ENCODE results near the gene JPH3.

Gene JPH3

DNA sequence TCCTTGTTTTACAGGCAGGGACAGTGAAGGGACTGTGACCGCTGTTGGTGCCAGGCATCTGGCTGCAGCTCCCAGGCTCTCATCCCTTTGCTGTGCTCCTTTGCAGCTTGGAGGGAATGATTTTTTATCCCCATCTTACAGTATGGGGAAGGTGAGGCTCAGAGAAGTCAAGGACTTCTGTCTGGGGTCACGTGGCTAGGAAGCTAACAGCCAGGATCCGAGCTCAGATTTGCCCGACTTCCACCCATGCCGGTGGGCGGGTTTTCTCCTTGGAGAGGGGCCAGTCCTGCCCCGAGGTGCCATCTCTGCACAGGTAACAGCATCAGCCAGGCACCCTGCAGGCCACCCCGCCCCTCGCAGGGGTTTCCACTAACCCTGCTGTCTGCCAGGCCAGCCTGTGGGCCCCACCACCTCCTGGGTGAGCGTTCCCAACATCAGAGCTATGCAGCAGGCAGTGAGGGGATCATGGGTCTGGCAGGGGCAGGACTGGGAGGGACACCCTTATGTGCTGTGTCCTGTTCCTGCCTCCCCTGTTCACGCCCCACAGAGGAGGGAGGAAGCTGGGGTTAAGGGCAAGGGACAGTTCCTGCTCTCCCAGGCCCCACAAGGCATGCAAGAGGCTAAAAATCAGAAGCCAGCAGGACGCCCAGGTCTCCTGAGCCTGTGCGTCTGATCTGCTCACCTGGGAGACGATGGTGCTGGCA, 25.4 kb downstream of the JPH3 start:
- DNase-seq, result no peak

DNA sequence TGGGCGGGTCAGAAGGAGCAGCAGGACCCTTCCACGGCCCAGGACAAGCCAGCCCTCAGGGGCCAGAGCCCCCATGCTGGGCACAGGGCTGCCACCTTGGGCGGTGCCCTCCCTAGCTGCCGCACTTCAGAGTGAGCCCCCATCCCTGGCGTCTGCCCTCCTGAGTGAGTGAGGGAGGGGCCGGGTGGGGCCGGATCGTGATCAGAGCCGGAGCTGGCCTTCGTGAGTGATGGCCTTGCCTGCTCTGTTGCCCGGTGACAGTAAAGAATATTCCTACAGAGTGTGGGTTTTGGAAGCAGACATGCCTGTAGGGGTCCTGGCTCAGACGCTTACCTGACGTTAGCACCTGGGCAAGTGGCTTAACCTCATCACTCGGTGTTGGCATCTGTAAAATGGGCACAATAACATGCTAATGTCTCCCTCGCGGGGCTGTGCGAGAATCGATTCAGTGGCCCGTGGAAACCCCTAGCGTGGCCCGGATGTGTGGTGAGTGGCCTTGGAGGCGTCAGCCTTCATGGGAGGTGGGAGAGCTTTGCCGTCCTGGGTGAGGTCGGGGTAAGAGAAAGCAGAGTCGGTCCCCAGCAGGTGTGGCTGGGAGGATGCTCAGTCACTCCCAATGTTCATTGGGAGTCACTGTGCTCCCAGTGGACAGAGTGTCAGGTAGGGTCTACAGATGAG, 26.1 kb downstream of the JPH3 start:
- no peak for DNase-seq

DNA sequence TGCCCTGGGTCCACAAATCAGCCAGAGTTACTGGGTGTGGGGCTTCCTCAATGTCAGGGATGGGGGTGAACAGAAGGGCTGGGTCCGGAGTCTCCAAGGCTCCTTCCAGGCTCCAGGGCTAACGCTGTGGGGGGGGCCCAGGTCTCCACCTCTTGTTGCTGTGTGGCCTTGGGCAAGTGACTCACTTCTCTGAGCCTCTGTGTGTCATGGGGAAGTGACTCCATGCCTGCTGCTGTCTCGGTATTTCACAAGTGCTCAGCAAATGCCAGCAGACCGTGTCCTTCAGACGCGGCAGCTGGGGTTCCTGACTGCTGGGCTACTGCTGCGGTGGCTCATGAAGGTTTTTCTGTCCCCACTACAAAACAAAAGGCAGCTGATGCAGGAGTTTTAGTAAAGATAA, 26.6 kb downstream of the JPH3 start:
- peak; percentile 8 for DNase-seq

DNA sequence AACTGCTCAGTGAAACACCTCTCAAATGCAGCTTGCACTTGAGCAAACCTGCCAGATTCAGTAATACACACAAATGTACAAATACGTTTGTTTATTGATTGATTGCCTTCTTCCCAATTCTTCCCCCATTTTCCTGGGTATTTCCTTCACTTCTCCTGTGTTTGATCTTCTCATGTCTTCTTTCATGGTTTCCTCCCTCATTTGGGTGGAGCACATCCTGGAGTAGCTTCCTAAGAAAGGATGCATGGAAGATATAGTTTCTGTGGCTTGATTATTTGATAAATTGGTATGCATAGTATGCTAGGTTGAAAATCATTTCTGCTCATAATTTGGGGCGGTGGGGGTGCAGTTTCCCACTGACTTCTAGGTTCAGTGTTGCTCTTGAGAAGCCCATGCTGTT, 28.8 kb downstream of the JPH3 start:
- DNase-seq, result no peak

DNA sequence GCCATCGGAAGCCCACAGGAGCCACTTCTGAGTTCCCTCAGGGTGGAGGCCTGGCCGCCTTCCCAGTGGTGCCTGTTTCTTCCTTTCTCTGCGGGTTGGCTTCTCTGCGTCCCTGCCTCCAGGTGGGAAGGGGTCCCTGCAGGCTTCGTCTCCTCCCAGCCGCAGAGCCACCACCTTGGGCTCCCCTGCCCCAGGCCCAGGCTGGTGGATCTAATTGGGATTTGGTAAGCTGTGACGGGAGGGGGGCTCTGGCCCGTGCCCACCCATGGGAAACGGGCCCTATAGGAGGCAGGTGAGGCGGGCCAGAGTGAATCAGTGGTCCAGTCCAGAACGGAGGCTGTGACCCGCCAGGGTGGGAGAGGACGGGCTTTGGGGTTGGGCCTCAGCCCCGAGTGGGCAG, 32.1 kb downstream of the JPH3 start:
- DNase-seq, result no peak

DNA sequence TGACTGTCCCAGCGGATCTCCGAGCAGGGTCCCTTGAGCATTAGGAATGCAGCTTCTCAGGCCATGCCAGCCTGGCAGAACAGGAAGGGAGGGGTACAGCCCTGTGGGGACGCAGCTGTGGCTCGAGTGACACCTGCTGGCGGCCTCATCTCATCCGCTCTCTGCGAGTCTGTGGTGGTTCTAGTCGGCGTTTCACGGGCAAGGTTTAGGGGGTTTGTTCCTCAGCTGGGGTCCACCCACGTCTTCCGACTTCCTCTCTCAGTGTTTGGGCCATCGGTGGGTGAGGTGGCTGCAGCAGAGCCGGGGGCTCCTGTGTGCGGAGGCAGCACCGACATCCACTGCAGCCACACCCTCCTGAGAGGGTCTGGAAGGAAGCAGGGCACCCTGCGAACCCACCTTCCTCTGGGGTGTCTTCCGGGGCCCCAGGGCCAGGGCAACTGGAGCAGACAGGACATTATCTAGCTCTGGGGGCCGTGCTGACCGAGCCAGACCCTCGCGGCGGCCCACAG, 33.3 kb downstream of the JPH3 start:
- DNase-seq, result peak; percentile 13

DNA sequence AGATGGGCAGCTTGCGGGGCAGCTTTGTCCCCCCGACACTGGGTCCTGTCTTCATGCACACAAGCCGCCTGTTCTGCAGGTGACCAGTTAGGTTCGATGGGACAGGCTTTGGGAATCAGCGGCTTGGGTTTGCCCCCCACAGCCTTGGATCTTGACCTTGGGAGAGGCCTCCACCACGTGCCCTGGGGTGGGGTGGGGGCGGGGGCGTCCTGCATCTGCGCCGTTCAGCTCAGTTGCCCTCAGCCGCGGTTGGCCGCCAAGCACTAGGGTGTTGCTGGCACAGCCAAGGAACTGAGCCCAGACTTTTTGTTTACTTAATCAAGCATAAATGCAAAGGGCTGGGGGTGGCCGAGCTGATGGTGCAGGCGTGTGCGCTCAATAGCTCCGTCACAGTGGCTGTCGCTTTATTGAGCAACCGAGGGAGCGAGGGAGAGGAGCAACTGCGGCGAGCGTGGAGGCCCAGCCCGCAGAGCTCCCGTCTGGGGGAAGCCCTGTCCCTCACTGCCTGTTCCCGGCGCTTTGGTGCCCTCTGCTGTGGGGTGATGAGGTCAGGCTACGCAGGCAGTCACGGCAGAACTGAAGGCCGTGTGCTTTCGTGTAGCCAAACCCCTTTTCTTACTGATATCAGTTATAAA, 33.9 kb downstream of the JPH3 start:
- DNase-seq, result peak; percentile 73

DNA sequence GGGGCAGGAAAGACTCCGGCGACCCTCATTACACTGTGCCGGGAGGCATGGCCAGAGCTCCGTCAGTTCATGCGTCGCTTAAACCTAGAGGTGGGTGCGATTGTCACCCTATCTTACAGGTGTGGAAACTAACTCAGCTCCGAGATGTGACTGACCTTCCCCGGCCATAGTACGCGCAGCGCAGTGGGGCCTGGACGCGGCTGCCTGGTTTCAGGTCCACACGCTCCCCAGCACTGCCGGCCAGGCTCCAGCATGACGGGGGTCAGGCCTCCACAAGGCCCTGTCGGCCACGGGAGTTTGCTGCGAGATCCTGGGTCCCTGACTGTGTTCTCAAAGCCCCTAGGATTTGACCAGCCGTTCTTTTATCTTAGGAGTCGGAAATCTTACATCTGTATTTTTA, 34.4 kb downstream of the JPH3 start:
- no peak for DNase-seq

DNA sequence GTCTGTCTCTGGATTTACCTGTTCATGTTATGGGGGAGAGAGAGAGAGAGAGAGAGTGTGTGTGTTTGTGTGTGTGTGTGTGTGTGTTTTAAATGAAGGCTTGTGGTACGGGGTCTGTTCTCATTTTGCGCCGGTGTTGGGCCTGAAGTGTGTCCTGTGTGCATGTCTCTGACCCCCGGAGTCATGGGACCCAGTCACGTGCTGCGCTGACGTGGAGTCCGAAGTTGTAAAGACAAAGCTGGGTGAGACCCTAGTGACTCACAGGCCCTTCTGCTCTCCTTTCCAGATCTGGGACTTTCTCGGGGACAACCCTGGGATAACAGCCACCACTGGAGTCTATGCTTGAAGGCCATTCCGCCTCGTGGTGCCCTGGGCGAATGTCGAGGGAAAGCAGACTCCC, 35.0 kb downstream of the JPH3 start:
- DNase-seq, result no peak

DNA sequence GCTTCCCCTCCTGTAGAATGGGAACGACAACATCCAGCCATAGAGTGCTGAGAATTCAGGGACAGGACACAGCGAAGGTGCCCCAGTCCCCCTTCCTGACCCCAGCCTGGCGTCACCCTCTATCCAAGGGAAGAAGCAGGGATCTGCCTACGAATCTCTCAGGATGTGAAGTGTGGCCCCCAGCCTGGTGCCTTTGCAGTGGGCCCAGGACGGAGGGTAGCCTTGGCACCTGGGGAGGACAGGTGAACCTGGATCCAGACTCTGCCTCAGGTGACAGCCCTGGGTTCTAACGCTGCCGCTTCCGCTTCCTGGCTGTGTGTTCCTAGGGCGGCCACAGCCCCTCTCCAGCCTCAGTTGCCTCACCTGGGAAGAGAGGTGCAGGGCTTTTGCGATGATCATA, 36.4 kb downstream of the JPH3 start:
- no peak for DNase-seq

DNA sequence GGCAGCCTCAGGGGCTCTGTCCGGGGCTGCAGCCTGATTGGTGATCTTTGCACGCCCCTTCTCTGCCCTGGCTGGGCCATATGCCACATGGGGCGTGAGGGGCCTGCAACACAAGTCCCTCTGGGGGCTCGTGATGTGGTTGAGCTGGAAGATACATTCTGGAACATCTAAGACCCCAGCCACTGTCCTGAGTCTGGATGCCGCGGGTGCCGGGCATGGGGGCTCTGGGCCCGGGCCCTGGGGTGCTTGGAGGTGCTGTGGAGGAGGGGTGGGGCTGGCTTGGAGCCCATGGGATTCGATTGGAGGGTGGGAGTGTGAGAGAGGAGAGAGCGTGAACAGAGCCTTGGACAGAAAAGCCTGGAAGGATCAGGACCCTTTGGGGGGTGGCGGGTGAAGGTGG, 39.4 kb downstream of the JPH3 start:
- DNase-seq, result no peak

DNA sequence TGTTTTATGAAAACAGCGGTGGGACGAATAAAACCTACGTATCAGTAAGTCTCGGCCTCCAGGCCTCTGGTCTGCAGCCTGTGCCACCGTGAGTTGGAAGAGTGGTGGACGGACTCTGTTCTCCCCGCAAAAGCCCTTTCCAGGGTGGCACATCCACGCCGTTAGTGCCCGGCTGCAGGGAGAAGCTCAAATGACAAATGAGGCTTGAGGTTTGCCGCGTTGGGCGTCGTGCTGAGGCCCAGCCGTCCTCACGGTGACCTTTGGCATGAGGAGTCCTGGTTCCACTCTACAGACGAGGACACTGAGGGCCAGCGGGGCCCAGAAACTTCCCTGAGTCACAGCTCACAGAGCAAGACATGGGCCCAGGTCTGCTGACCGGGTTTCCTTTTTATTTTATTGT, 40.2 kb downstream of the JPH3 start:
- no peak for DNase-seq

DNA sequence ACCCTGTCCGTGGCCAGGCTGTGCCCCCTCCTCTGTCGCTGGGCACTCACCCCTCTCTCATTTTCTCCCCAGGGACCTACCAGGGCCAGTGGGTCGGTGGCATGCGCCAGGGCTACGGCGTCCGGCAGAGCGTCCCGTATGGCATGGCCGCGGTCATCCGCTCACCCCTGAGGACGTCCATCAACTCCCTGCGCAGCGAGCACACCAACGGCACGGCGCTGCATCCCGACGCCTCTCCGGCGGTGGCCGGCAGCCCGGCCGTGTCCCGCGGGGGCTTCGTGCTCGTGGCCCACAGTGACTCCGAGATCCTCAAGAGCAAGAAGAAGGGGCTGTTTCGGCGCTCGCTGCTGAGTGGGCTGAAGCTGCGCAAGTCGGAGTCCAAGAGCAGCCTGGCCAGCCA, 41.9 kb downstream of the JPH3 start:
- DNase-seq, result no peak

DNA sequence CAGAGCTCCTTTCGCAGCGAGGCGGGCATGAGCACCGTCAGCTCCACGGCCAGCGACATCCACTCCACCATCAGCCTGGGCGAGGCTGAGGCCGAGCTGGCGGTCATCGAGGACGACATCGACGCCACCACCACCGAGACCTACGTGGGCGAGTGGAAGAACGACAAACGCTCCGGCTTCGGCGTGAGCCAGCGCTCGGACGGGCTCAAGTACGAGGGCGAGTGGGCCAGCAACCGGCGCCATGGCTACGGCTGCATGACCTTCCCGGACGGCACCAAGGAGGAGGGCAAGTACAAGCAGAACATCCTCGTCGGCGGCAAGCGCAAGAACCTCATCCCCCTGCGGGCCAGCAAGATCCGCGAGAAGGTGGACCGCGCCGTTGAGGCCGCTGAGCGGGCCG, 42.3 kb downstream of the JPH3 start:
- no peak for DNase-seq

DNA sequence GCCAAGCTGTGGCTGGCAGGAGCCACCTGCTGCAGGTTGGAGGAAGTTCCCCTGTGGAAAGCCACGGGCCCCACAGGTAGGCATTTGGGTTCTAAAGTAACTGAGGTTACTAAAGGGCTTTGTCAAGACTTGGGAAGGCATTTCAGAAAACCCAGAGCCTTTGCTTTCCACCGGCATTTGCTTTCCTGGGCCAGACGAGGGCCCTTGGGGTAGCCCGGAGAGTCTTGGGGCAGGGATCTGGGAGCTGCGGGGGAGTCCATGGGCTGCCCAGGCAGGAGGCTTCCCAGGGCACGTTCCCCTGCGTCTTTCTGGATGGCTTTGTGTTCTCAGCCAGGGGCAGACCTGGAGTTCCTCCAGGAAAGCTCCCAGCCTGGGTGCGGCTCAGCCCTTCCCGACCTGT, 43.5 kb downstream of the JPH3 start:
- no peak for DNase-seq

DNA sequence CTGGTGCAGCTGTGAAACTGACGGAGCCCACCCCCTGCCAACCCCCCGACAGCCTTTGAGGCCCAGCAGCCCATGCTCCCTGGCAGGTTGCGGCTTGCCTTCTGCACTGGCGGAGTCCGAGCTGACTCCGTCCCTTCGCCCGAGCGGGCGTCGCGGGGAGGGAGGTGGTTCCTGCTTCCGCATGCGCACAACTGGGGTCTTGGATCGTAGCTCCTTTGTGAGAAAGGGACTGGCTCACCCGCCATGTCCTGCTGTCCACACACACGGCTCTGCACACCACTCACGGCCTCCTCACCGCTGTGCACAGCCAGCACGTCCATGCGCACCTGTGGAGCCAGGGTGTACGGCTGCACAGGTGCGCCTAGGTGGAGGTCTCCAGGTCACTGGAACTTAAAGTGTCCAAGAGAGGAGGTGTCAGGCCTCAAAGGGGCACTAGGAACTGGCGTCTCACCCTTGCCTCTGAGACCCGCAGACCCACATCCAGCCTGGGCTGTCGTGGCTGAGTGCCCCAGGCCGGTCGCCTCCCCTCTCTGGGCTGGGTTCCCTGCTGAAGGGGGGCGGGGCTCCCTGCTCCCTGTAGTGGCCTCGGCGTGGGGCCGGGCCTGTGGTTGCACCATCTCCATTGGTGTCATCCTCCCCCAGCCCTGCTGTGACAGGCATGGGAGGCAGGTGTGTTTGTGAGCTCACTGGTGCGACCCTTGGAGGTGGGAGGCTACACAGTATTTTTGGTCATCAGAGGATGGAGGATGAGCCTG, 45.3 kb downstream of the JPH3 start:
- DNase-seq, result no peak

DNA sequence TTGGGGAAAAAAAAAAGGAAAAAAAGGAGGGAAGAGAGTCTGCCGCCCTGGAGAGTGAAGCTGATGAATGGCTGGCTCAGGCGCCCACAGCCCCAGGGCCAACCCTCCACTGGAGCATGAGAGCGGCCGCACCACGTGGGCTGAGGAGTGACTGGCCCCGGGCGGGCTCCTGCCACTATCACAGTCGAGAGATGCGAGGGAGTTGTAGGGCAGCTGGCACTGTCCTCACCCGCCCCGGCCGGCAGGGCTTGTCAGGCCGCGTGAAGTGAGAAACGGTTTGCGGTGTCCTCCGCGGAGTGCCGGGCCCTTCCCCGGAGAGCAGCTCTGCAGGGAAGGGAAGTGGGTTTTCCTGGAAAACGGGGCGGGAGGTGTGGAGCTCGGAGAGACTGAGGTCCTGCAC, 45.9 kb downstream of the JPH3 start:
- DNase-seq, result no peak

DNA sequence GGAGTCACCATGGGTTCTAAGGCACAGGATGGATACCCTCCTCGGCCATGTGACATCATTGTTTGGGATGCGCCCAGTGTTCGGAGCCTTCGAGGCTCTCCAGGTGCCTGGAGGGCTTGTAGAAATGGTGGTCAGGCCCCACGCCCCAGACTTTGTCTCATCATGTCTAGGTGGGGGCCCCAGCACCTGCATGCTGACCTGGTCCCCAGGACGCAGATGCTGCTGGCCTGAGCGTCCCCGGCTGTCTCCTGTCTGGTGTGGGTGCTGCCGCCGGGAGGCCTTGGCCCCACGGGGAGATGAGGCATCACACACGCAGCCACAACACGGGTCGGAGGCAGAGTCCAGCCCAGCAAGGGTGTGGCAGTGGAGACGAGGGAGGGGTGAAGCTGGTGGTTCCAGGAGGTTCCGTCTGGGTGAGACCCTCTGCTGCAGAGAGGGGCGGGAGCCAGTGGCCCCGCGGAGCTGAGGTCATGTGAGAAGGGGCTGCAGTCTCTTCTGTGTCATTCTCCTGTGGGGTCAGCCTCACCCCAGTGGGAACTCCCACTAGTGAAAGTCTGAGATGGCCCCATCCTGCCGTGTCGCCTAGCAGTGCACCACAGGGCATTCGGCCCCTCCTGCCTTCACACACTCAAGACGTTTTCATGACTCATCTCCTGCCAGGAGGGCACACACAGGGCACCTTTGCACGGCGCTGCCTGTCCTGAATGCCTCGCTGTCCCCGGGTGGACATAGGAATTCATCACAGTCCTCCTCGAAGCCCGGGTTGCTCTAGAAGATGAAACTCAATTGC, 46.6 kb downstream of the JPH3 start:
- DNase-seq, result no peak

DNA sequence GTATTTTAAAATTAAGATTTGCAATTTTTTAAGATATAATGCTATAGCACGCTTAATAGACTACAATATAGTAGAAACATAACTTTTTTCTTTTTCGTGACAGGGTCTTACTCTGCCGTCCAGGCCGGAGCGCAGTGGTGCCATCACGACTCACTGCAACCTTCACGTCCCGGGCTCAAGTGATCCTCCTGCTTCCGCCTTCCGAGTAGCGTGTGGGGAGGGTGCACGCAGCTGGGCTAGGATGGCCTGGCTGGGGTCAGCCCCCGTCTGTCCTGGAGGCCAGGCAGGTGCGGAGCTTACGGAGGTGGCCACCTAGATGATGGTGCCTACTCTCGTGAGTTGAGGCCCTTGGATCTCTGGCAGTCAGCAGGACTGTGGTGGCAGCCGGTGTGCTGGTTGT, 50.1 kb downstream of the JPH3 start:
- DNase-seq, result no peak

DNA sequence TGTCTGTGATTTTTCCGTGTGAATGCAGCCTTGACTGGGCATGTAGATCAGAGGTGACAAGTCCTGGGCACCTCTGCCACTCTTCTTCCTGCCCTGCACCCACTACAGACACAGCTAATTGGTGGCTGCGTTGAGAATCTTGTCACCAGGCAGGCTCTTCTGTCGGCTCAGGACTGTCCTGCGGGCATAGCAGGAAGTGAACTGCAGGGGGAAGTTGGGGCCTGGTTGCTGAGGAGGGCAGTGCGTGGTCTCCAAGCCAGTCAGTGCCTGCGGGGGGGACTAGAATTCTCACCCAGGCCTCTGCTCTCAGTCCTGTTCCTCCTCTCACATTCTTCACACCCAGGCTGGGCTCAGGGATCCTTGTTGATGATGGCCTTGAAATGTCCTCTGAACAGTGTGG, 50.5 kb downstream of the JPH3 start:
- DNase-seq, result no peak

DNA sequence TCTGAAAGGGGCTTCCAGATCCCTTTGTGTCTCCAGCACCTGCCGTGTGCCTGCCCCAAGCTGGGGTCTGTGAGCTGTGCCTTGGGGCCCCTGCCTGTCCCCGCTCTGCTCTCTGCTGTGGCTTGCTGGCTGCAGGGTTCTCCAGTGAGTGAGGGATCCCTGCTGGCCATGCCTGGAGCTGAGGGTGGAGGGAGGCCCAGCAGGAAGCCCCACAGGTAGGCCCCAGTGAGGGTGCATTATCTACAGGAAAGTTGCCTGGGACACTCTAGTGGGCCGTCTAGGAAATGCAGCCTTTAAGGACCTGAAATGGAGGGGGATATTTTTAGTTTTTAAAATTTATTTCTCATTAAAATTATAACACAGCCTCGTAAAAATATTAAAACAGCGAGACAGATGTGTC, 50.9 kb downstream of the JPH3 start:
- DNase-seq, result no peak

DNA sequence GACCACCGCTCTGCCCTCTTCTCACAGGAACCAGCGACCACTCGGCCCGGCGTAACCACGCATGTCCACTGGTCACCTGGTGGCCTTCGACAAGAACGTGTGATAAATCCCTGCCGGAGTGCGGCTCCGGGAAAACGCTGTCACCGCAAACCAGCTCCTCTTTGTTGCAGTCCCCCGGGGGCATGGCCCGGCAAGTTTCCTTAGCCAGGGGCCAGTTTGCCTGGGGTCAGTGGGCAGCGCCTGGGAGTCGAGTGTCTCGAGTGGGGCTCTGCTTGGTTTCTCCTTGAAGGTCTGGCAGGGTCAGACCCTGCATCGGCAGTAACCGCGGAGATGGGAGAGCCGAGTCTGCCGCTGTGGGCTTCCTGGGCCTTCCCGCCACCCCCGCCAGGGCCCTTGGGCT, 52.5 kb downstream of the JPH3 start:
- no peak for DNase-seq

DNA sequence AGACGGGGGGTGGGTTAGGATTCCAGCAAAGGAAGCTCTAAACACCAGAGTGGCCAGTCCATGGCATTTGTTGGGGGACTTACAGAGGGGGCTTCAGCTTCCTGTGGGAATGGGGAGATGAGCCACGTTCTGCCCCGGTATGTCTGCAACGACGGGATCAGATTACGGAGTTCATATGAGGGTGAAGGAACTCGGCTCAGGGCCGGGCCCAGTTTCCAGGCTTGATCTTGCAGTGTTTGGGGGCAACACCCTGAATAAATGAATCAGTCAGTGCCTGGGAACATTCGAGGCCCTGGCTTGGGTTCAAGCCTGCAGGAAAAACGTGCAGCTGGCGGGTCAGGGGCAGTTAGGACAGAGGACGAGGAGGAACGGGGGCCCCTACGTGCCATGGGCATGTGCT, 54.0 kb downstream of the JPH3 start:
- DNase-seq, result no peak

Measured in fibroblast of skin of right quadriceps (primary cell).